GM12874 (cell line): Measurements from ENCODE around the gene CEP85L.

Experiments
- TF ChIP-seq, protein P1 (sequence below): IDR thresholded peaks from 2 replicates; pipeline ENCODE4 v1.5.1; 2011; ENCODE audit warnings: low read depth, mild to moderate bottlenecking, control low read depth, low read length, moderate library complexity; ENCODE audit not compliant: insufficient read depth

Gene CEP85L

DNA sequence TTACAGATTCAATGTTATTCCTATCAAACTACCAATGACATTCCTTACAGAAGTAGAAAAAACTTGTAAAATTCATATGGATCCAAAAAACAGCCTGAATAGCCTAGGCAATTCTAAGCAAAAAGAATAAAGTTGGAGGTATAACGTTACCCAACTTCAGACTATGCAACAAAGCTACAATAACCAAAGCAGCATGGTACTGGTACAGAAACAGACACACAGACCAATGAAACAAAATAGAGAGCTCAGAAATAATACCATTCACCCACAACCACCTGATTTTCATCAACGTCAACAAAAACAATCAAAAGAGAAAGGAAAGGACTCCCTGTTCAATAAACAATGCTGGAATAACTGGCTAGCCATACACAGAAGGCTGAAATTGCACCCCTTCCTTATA lies 120.4 kb downstream of the CEP85L start:
- TF ChIP-seq, protein P1, sequence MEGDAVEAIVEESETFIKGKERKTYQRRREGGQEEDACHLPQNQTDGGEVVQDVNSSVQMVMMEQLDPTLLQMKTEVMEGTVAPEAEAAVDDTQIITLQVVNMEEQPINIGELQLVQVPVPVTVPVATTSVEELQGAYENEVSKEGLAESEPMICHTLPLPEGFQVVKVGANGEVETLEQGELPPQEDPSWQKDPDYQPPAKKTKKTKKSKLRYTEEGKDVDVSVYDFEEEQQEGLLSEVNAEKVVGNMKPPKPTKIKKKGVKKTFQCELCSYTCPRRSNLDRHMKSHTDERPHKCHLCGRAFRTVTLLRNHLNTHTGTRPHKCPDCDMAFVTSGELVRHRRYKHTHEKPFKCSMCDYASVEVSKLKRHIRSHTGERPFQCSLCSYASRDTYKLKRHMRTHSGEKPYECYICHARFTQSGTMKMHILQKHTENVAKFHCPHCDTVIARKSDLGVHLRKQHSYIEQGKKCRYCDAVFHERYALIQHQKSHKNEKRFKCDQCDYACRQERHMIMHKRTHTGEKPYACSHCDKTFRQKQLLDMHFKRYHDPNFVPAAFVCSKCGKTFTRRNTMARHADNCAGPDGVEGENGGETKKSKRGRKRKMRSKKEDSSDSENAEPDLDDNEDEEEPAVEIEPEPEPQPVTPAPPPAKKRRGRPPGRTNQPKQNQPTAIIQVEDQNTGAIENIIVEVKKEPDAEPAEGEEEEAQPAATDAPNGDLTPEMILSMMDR, result no peak

DNA sequence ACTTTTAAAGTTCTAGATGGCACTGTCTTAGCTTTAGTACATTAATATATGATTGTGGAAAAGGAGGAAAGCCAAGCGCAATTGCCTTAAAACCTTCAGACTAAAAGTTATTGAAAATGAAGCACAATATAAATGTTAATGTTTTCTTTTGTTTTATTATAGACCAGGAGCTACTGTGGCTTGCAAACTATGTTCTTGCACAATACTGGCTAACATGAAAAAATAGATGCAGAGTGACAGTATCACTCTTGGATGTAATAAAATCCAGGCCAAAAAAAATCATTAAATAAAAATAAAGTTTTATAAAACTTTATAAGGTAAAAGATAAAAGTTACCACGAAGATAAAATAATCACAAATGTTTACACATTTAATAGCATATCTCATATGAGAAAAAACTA lies 121.6 kb downstream of the CEP85L start:
- TF ChIP-seq, protein P1, result no peak

DNA sequence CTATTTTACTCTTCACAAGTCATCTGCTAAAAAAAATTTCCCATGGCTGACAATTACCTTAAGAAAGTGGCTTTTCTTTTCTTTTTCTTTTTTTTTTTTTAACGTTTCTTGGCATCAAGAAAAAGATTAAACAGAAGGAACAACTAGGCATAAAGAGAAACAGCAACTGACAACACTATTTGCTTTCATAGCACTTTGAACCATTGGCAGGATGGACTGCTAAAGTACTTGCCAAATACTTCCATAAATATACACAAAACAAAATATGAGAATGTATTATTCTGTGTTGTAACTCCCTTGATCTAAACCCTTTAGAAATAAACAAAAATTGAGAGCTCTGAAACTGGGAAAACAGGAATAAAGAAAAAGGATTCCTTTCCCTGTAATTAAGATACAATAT lies 123.3 kb downstream of the CEP85L start:
- TF ChIP-seq, protein P1, result no peak

DNA sequence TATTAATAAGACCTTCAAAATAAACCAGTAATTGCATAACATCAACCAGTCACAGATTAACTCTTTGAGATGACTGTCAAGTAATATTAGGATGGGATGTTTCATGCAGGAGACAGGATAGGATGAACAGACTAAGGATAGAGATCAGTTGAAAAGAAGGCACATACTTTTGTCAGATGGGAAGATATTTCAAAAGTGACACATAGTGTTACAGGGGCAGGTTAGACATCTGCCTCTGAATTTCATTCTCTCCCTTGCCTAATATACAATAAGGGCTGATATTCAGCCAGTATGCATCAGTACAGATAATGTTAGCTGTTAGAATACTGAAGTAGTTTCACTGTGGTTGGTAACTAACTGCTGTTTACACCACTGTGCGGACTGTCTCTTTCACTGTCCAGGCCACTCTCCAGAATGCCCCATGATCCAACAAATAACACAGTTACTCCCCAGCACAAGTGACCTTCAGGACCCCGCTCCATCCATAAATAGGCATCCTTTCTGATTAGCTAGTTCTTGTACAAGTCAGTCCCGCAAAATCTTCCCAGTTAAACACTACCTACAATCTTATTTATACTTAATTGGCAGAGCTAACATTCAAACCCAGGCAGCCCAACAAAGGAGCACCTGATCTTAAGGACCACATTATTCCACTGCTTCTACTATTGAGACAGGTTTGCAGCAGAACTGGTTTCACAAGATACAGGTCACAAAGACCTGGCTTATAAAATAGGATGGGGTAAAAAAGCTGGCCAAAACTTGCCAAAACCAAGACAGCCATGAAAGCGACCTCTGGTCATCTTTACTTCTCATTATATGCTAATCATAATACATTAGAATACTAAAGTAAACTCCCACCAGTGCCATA lies 125.2 kb downstream of the CEP85L start:
- TF ChIP-seq, protein P1, result no peak

DNA sequence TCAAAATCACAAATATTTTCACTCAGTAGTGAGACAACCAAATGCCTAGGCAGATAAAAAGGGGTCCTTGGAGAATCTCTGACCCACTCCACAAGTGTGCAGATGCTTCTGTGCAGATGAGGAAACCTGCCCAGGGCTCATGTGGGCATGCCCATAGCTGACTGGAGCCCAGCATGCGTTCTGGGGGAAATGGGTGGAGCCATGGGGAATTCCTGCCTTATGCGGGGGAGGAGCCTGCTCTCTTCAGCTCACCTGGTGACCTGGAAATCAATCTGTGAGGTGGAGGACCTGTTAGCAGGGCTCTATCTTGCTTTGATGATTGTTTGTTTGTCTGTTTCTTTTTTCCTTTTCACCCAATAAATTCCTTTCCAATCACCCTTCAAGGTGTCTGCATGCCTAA lies 126.7 kb downstream of the CEP85L start:
- TF ChIP-seq, protein P1, result no peak

DNA sequence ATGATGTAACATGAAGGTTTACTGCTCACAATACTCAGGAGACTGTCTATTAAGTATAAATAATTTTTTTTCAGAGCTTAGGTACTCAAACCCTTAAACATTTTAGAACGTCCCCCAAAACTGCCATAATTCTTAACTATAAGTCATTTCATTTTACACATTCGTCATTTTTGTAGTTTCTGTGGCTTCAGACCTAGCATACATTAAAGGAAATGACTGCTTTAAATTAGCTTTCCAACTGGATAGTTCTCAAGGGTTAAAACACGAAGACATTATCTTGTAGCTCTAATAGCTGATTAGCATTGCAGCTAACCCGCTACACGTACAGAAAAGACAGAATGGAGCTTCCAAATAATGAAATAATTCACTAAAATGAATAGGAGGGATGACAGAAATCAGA lies 128.2 kb downstream of the CEP85L start:
- TF ChIP-seq, protein P1, result no peak

DNA sequence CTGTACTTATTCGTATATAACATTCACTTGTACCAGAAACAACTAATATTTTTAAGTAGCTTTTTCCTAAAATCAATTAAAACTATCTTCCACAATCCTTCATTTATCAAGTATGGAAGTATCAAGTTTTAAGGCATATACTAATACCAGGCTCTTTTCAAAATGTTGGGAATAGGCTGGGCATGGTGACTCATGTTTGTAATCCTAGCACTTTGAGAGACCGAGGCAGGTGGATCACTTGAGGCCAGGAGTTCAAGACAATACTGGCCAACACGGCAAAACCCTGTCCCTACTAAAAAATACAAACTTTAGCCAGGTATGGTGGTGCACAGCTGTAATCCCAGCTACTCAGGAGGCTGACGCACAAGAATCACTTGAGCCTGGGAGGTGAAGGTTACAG lies 129.0 kb downstream of the CEP85L start:
- TF ChIP-seq, protein P1, result no peak
